ENCODE measurements around the gene PPP1R10.
A peak's percentile ranks its signal among the peaks of the same experiment; 100 is the strongest.

Gene PPP1R10

GRCh38 chr6:30614044-30614842 lies 2.8 kb downstream of the PPP1R10 start:
- no peak for TF ChIP-seq CTCF (IDR thresholded peaks at IDR 0.05; ENCODE audit: low read depth, low read length, missing control alignments)
- no peak for DNase-seq (ENCODE audit: extremely low read depth, low read depth)
- H3K4me3 ChIP-seq (replicated peaks; ENCODE audit: low read depth, low read length): peak overlapping the region; percentile 78

DNA sequence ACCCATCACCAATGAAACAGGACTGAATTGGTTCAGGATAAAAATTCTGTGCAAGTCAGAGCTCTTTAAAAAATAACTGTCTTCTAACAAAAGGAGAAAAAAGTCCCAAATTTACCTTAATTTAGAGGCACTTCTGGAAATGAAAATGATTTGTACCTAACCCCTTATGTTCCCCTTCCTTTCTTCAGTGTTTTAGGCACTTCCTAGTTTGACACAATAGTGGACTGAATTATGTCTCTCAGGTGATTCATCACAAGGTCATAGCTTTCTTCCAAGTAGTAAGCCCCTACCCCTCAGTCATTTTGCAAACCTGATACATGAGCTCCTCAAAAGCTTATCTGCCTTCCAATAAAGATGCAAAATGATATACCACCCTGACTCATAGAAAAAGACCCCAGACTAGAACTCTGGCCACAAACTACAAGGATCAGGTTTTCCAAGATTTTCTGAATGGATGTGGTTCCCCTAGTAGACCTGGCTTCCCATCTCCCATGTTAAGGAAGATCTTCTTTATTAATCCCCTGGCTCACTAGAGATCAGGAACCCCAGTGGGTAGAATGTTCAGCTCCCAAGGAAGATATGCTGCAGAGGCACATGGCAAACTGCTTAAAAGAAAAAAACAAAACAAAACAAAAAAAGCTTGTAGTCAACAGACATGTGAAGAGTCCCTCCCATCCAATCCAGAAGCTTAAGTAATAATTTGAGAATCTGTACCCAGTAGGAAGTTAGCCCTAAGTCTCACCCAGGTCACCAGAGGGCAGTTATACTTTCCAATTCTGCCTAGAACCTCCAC lies 3.6 kb downstream of the PPP1R10 start:
- TF ChIP-seq CTCF (IDR thresholded peaks at IDR 0.05; ENCODE audit: low read depth, low read length, missing control alignments): no peak
- no peak overlapping the region for H3K4me3 ChIP-seq (replicated peaks; ENCODE audit: low read depth, low read length)
- no peak for DNase-seq (ENCODE audit: extremely low read depth, low read depth)

DNA sequence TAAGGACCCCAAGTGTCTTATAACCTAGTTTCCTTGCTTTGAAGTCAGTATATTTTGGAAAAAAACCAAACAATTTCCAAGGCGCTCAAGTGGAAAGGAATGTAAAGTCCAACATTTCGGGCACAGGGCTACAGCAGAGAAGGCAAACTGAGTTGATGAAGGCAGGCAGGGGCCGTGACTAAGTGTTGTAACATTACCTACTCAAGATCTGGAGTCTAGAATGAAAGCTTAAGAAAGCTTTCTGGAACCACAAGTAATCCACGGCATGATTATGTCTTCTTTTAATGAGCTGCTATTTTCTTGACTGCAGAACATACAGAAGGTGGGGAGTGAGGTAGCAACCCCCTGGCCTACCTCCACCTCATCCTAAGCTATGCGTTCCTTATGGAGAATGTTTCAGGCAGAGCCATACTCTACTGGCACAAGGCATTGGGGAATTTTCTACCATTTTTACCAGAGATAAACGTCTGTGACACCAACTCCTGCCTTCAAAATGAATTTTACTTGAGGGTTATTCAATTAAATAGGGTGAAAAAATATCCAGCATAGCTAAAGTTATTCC lies 4.3 kb downstream of the PPP1R10 start:
- DNase-seq (ENCODE audit: extremely low read depth, low read depth): no peak
- TF ChIP-seq CTCF (IDR thresholded peaks at IDR 0.05; ENCODE audit: low read depth, low read length, missing control alignments): no peak
- H3K4me3 ChIP-seq (replicated peaks; ENCODE audit: low read depth, low read length): no peak overlapping the region

DNA sequence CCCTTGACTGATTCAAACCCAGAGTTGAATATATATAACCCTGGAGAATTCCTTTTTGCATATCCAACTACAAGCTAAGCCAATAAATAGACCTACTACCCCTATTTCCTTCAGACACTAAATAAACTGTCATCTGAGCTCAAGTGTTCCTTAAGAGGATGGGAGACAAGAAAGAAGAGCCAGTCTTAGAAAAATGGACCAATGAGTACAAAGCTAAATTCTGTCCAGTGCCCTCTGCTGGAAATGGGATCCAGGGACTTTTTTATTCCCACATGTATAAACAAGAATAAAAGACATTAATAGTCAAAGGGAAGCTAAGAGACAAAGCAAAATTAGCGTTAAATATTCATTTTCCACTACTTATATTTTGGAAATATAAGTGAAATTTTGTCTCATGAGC lies 4.8 kb downstream of the PPP1R10 start:
- TF ChIP-seq CTCF (IDR thresholded peaks at IDR 0.05; ENCODE audit: low read depth, low read length, missing control alignments): peak; percentile 21
- H3K4me3 ChIP-seq (replicated peaks; ENCODE audit: low read depth, low read length): no peak overlapping the region
- DNase-seq (ENCODE audit: extremely low read depth, low read depth): no peak

- no peak overlapping the region for H3K4me3 ChIP-seq (replicated peaks; ENCODE audit: low read depth, low read length)
- TF ChIP-seq CTCF (IDR thresholded peaks at IDR 0.05; ENCODE audit: low read depth, low read length, missing control alignments): no peak
- DNase-seq (ENCODE audit: extremely low read depth, low read depth): no peak
Measured at GRCh38 chr6:30611856-30612194, 5.2 kb downstream of the PPP1R10 start.

DNA sequence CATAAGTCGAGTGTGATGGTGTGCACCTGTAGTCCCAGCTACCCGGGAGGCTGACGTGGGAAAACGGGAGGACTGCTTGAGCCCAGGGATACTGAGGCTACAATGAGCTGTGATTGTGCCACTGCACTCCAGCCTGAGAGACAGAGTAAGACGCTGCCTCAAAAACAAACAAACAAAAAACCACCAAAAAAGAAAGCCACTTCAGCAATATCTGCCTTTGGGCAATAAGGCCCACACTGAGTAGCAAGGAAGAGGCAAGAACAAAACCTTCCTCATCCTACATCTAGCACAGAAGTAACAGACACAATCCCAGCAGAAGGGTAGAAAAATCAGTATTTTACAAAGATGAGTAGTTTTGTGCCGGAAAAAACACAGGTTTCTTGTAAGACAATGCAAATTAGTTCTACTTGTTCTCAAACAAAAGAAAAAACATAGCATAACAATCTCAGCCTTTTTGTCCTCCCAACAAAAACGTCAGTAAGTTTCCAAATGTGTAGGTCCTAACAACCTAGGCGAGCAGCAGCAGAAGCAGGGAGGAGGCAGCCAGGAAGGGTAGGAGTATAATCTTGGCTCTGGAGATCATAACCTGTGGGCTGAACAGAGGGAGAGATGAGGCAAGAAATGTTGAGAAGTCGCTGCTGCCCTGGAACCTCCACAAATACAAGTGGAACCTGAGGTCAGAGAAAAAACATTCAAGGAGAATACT lies 5.7 kb downstream of the PPP1R10 start:
- H3K4me3 ChIP-seq (replicated peaks; ENCODE audit: low read depth, low read length): no peak overlapping the region
- no peak for TF ChIP-seq CTCF (IDR thresholded peaks at IDR 0.05; ENCODE audit: low read depth, low read length, missing control alignments)
- no peak for DNase-seq (ENCODE audit: extremely low read depth, low read depth)
